ENCODE measurements around the gene RAB11A.

- no peak for TF ChIP-seq POLR2A (IDR thresholded peaks at IDR 0.05)
- TF ChIP-seq, protein P1, sequence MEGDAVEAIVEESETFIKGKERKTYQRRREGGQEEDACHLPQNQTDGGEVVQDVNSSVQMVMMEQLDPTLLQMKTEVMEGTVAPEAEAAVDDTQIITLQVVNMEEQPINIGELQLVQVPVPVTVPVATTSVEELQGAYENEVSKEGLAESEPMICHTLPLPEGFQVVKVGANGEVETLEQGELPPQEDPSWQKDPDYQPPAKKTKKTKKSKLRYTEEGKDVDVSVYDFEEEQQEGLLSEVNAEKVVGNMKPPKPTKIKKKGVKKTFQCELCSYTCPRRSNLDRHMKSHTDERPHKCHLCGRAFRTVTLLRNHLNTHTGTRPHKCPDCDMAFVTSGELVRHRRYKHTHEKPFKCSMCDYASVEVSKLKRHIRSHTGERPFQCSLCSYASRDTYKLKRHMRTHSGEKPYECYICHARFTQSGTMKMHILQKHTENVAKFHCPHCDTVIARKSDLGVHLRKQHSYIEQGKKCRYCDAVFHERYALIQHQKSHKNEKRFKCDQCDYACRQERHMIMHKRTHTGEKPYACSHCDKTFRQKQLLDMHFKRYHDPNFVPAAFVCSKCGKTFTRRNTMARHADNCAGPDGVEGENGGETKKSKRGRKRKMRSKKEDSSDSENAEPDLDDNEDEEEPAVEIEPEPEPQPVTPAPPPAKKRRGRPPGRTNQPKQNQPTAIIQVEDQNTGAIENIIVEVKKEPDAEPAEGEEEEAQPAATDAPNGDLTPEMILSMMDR (IDR thresholded peaks at IDR 0.05) = no peak
Measured at GRCh38 chr15:65923264-65923663, 54.0 kb downstream of the RAB11A start.

Data from adrenal gland (tissue), 5 donors.